GM23248 (cell line): ENCODE data around the gene PNMT. TPM values are rescaled to one million over a fixed set of nuclear protein-coding genes. Genes with fewer than 3 reads are reported as not detected.

Source experiments
- DNase-seq: peaks from one replicate; pipeline ENCODE4 v3.0.0-alpha.2; 2015
- H2AFZ ChIP-seq: fragments of 200-600 bp; sonication (generic); 2 replicates; pipeline ENCODE4 v1.6.1; 2016; ENCODE audit warnings: antibody characterized with exemption
- H3F3A ChIP-seq: fragments of 200-600 bp; sonication (generic); 2 replicates; pipeline ENCODE4 v1.6.1; 2016; ENCODE audit warnings: mild to moderate bottlenecking, antibody characterized with exemption, mixed run types; ENCODE audit not compliant: insufficient read depth
- H3K27ac ChIP-seq: fragments of 200-600 bp; sonication (generic); 2 replicates; pipeline ENCODE4 v1.5.1; 2016; ENCODE audit warnings: mild to moderate bottlenecking
- H3K27me3 ChIP-seq: fragments of 200-600 bp; sonication (generic); replicated peaks from 2 replicates; pipeline ENCODE4 v1.6.1; 2016; ENCODE audit warnings: mild to moderate bottlenecking; ENCODE audit not compliant: insufficient read depth
- H3K36me3 ChIP-seq: fragments of 200-600 bp; sonication (generic); 2 replicates; pipeline ENCODE4 v1.6.1; 2016; ENCODE audit warnings: low read depth, mild to moderate bottlenecking
- H3K4me1 ChIP-seq: fragments of 200-600 bp; sonication (generic); 2 replicates; pipeline ENCODE4 v1.6.1; 2016; ENCODE audit warnings: mild to moderate bottlenecking; ENCODE audit not compliant: insufficient read depth
- H3K4me2 ChIP-seq: fragments of 200-600 bp; sonication (generic); one replicate; pipeline ENCODE4 v1.6.1; 2016; ENCODE audit warnings: mild to moderate bottlenecking; ENCODE audit not compliant: unreplicated experiment
- H3K4me3 ChIP-seq: fragments of 200-600 bp; sonication (generic); 2 replicates; pipeline ENCODE4 v1.5.1; 2016; ENCODE audit warnings: mild to moderate bottlenecking
- H3K79me2 ChIP-seq: fragments of 200-600 bp; sonication (generic); 2 replicates; pipeline ENCODE4 v1.6.1; 2016; ENCODE audit warnings: mild to moderate bottlenecking; ENCODE audit not compliant: insufficient read depth
- H3K9ac ChIP-seq: fragments of 200-600 bp; sonication (generic); 2 replicates; pipeline ENCODE4 v1.6.1; 2016; ENCODE audit warnings: mild to moderate bottlenecking
- H3K9me2 ChIP-seq: fragments of 200-600 bp; sonication (generic); 2 replicates; pipeline ENCODE4 v1.6.1; 2016; ENCODE audit warnings: mixed run types, mild to moderate bottlenecking, moderate library complexity; ENCODE audit not compliant: insufficient read depth
- H3K9me3 ChIP-seq: fragments of 200-600 bp; sonication (generic); one replicate; pipeline ENCODE4 v1.6.1; 2017; ENCODE audit warnings: low read depth
- H4K20me1 ChIP-seq: fragments of 200-600 bp; sonication (generic); 2 replicates; pipeline ENCODE4 v1.6.0; 2016; ENCODE audit not compliant: insufficient read depth
- EZH2 ChIP-seq: fragments of 200-600 bp; sonication (generic); IDR thresholded peaks from 2 replicates; pipeline ENCODE4 v1.6.1; 2018; ENCODE audit warnings: antibody characterized with exemption, mild to moderate bottlenecking; ENCODE audit not compliant: insufficient read depth, poor library complexity, severe bottlenecking
- EZH2phosphoT487 ChIP-seq: fragments of 200-600 bp; sonication (generic); IDR thresholded peaks from 2 replicates; pipeline ENCODE4 v1.6.1; 2018; ENCODE audit warnings: antibody characterized with exemption, moderate library complexity, mild to moderate bottlenecking, low read depth; ENCODE audit not compliant: insufficient read depth
- WGBS, 2 experiments: methylation state at CpG; one replicate each; pipeline ENCODE4 v1.1.6; 2015 to 2017; ENCODE audit warnings: low lambda C conversion rate in 2 of 2, low coverage in 1 of 2; ENCODE audit errors: missing lambda C conversion rate in 2 of 2; 5-methylcytosine and 5-hydroxymethylcytosine counted together
- in situ Hi-C: fragments of 300-500 bp; cut with MboI; formaldehyde crosslinking; loops from 2 replicates; pipeline ENCODE4 v1.15.0; 2020
- polyA plus RNA-seq: library from polyadenylated mRNA; unstranded; fragments of >200 nt; fragmentation: Nextera tagmentation; extraction: Ambion mirVana; gene quantifications from 2 replicates; pipeline ENCODE4 v1.2.1, GENCODE V29; 2016
- total RNA-seq: library from RNA; depleted of rRNA; stranded (reverse); fragments of >200 nt; shearing (Covaris generic); gene quantifications from 2 replicates; pipeline ENCODE4 v1.2.3, GENCODE V29; 2014

PNMT gene
- total and polyA plus RNA-seq, 2 experiments from 2014 or later: not detected

GRCh38 chr17:39675390-39676082 is 7.3 kb downstream of the PNMT start:
- no peaks in the 10 kb centered on the region for H3K79me2 ChIP-seq
- no peak overlapping the region for H3K4me3 ChIP-seq
- no peak for DNase-seq
- no peak overlapping the region for H3K27ac ChIP-seq
- no peaks in the 10 kb centered on the region for H3K36me3 ChIP-seq
- H3K4me2 ChIP-seq: no peak overlapping the region
- TF ChIP-seq EZH2 (no peak), EZH2phosphoT487 (no peak)
- no peaks in the 10 kb centered on the region for H4K20me1 ChIP-seq
- 0 out of 2 replicates have a peak, but pooled peaks cover 6% of the 10 kb centered on the region for H3K27me3 ChIP-seq
- H3K9ac ChIP-seq: no peak overlapping the region
- no peaks in the 10 kb centered on the region for H3F3A ChIP-seq
- H3K9me2 ChIP-seq: no peaks in the 10 kb centered on the region
- WGBS, 2 experiments: 83 to 96% methylated on average over 8 to 10 of the region's 10 CpGs
- H2AFZ ChIP-seq: no peak overlapping the region
- in situ Hi-C loops: no loop called here
- H3K4me1 ChIP-seq: no peaks in the 10 kb centered on the region
- H3K9me3 ChIP-seq: no peaks in the 10 kb centered on the region

GRCh38 chr17:39676198-39676819 is 8.1 kb downstream of the PNMT start:
- TF ChIP-seq EZH2phosphoT487 (no peak), EZH2 (no peak)
- Histone ChIP-seq H3K4me2 (no peak overlapping the region), H3K9me3 (no peaks in the 10 kb centered on the region), H4K20me1 (no peaks in the 10 kb centered on the region), H3K27ac (no peak overlapping the region), H3K27me3 (0 out of 2 replicates have a peak, but pooled peaks cover 3% of the 10 kb centered on the region), H3K36me3 (no peaks in the 10 kb centered on the region), H3K4me1 (no peaks in the 10 kb centered on the region), H3F3A (no peaks in the 10 kb centered on the region), H3K4me3 (no peak overlapping the region), H3K9ac (no peak overlapping the region), H3K79me2 (no peaks in the 10 kb centered on the region), H3K9me2 (no peaks in the 10 kb centered on the region), H2AFZ (no peak overlapping the region)
- in situ Hi-C loops: no loop called here
- peak; percentile 23 for DNase-seq
- 85 to 89% methylated on average over 7 of the region's 7 CpGs for WGBS, 2 experiments

DNA sequence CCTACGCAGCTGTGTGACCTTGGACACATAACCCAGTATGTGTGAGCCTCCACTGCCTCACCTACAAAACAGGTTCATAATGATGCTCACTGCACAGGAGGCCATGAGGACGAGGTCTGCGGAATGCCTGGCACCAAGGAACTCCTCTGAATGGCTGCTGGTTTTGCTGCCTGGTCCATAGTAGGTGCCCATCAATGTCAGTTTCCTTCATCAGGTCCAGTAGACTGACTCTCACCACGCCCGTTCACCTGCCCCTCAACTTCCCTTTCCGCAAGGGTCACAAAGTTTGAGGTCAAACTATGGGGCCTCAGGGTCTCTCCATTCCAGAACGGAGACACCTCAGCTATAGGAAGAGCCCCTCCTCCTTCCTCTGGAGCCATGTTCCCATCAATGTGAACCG is 8.8 kb downstream of the PNMT start:
- no peak overlapping the region for H3K4me3 ChIP-seq
- H3K9me3 ChIP-seq: no peaks in the 10 kb centered on the region
- no peak overlapping the region for H3K9ac ChIP-seq
- H3F3A ChIP-seq: no peaks in the 10 kb centered on the region
- no peaks in the 10 kb centered on the region for H4K20me1 ChIP-seq
- H3K4me2 ChIP-seq: no peak overlapping the region
- no peak overlapping the region for H2AFZ ChIP-seq
- H3K27me3 ChIP-seq: no peaks in the 10 kb centered on the region
- in situ Hi-C loops: no loop called here
- TF ChIP-seq EZH2 (no peak), EZH2phosphoT487 (no peak)
- 82 to 83% methylated on average over 8 of the region's 8 CpGs for WGBS, 2 experiments
- H3K79me2 ChIP-seq: no peaks in the 10 kb centered on the region
- no peak for DNase-seq
- no peaks in the 10 kb centered on the region for H3K9me2 ChIP-seq
- no peak overlapping the region for H3K27ac ChIP-seq
- H3K36me3 ChIP-seq: no peaks in the 10 kb centered on the region
- H3K4me1 ChIP-seq: no peaks in the 10 kb centered on the region

GRCh38 chr17:39677542-39678339 is 9.5 kb downstream of the PNMT start:
- Histone ChIP-seq H3K4me2 (no peak overlapping the region), H3K9me3 (no peaks in the 10 kb centered on the region), H4K20me1 (no peaks in the 10 kb centered on the region), H3K36me3 (no peaks in the 10 kb centered on the region), H3K9ac (no peak overlapping the region), H3K79me2 (no peaks in the 10 kb centered on the region), H3F3A (no peaks in the 10 kb centered on the region), H3K4me3 (no peak overlapping the region), H3K9me2 (no peaks in the 10 kb centered on the region), H3K27me3 (no peaks in the 10 kb centered on the region), H3K27ac (no peak overlapping the region), H3K4me1 (no peaks in the 10 kb centered on the region), H2AFZ (no peak overlapping the region)
- no peak for TF ChIP-seq EZH2phosphoT487
- TF ChIP-seq EZH2: no peak
- 74 to 79% methylated on average over 13 of the region's 13 CpGs for WGBS, 2 experiments
- in situ Hi-C loops: no loop called here
- no peak for DNase-seq
